MV-4-11 (cell line): ENCODE results near the gene BSND.
"Not testable (repeated sequence)": the region's sequence is repeated elsewhere in the genome, so short reads cannot be mapped to it uniquely, and the experiment has no call there.

Experiments
- DNase-seq: peaks from one replicate; lab custom pipeline; 2025; lab: John Stamatoyannopoulos, UW

The BSND gene

DNA sequence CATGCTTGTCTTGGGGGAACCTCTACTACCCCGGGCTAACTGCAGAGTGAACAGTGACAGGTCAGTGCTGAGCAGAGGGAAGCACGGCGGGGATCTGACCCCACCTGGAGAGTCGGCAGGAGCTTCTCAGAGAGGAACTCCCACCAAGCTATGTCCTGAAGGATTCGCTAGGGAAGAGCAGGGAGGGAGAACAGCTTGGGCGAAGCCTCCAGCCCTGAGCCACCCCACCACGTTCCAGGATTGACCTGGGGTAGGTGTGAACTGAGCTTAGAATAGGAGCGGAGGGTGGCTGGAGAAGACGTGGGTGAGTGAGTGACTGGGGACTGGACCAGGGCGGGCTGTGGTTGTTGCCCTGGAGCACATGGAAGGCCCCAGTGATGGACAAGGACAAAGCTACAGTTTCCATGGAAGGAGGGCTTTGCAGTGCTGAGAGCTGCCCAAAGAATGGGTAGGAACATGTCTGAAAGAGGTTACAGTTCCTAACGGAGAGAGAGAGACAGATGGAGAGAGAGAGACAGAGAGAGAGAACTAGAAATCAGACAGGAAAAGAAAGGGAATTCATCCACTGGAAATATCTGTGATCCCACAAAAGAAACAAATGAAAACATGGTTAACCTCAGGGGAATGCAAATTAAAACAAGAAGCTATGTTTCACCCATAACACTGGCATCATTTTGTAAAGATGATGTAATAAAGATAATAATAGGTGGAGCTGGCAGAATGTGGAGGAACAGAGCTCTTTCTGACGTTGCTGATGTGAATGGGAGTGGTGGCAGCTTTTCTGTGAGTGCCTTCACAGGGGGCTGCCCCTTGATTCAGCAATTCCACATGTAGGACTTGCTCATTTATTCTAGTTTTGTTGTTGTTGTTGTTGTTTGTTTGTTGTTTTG, 17.2 kb downstream of the BSND start:
- no peak for DNase-seq

DNA sequence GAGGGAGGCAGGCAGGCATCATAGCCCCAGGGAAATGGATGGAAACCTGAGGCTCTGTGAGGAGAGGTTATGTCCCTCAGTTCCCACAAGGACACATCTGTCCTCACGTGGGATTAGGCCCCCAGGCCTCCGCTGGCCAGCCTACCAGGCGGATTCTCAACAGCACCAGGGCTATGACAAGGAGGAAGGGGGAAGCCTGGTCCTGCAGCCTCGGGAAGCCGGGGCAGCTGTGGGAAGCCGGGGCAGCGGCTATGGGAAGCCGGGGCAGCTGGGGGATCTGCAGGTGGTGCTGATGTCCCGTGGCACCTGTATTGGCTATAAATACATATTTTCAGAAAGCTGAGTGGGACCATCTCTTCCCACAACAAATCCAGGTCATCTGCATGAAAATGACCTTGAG, 19.7 kb downstream of the BSND start:
- no peak for DNase-seq

DNA sequence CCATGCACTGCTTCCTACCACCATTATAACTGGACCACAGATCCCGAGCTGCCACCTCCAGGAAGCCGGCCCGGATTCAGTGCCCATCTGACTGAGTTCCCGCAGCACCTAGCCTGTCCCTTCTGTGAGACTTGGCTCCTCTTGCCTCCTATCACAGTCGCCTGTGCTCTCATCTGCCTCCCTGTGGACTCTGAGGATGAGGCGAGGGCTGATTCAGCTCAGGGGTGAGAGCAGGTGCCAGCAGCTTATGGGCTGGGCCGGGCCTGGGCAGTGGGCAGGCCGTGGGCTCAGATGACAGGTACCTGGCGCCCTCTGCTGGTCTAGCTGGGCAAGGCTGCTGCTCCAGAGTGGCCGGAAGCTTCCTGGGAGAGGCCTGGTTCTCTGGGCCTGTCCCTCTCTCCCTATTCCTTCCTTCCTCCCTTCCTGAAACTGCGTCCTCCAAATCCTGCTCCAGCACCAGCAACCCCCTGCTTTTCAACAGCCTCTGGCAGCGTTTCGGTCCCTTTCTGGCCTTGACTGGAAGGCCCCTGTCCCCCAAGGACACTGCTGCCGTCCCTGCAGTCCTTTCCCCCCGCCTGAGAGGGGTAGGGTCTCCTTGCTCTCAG, 23.3 kb downstream of the BSND start:
- DNase-seq, result peak; percentile 74

DNA sequence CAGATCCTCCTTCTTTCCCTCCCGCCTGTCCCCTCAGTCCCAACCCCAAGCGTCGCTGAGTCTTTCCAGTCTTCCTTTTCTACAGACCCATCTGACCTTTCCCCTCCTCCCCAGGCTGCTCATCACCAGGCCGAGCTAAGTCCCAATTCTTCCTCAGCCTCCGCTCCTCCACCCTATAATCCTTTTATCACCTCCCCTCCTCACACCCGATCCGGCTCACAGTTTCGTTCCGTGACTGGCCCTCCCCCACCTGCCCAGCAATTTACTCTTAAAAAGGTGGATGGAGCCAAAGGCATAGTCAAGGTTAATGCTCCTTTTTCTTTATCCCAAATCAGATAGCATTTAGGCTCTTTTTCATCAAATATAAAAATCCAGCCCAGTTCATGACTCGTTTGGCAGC, 25.4 kb downstream of the BSND start:
- DNase-seq, result not testable (repeated sequence)

DNA sequence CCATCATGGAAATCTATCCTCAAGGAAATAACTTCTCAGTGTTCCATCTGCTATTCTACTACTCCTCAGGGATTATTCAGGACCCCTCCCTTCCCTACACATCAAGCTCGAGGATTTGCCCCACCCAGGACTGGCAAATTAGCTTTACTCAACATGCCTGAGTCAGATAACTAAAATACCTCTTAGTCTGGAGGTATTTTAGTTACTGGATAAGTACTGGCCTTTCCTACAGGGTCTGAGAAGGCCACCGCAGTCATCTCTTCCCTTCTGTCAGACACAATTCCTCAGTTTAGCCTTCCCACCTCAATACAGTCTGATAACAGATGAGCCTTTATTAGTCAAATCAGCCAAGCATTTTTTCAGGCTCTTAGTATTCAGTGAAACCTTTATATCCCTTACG, 27.9 kb downstream of the BSND start:
- not testable (repeated sequence) for DNase-seq

DNA sequence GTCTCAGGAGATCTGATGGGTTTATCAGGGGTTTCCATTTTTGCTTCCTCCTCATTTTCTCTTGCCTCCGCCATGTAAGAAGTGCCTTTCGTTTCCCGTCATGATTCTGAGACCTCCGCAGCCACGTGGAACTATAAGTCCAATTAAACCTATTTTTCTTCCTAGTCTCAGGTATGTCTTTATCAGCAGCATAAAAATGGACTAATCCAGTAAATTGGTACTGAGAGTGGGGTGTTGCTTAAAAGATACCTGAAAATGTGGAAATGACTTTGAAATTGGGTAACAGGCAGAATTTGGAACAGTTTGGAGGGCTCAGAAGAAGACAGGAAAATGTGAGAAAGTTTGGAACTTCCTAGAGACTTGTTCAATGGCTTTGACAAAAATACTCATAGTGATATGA, 32.4 kb downstream of the BSND start:
- not testable (repeated sequence) for DNase-seq

DNA sequence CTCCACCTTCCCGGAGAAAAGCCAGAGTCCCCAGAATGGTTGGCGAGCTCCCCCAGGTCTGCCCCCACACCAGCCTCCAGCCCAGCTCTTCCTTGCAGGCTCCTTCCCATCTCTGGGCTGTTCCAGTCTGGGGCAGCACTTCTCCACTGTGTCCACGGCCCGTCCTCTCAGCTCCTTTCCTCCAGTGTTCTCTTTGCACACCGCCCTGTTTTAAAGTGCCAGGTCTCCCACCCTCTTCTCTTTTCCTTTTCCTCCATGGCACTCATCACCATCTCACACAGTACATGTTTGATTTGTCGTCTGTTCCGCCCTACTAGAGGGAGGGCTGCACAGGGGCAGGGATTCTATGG, 34.5 kb downstream of the BSND start:
- DNase-seq, result no peak

DNA sequence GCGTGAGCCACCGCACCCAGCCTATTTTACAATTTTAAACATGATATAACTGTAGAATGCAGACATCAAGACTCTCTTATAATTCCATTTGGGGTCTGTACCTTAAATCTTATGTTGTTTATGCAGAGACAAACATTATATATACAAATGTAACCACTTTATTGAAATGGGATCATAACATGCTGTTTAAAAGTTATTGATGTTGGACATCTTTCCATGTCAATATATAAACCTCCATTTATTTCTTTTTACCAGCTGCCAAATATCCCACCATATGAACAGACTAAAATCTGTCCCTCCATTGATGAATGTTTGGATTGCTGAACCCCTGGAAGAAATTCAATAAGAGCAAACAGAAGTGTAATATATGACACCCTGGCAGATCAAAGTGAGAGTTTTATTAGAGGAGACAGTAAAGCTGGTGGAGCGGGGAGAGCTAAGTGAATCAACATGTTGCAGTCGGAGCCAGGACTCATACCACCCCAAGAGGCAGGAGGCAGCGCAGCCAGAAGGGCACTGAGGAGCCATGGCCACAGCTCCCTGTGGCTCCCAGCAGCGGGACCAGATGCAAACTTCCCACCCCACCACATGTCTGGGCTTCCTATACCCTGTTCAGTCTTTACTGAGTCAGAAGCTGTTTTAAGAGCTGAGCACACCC, 35.9 kb downstream of the BSND start:
- DNase-seq, result no peak

DNA sequence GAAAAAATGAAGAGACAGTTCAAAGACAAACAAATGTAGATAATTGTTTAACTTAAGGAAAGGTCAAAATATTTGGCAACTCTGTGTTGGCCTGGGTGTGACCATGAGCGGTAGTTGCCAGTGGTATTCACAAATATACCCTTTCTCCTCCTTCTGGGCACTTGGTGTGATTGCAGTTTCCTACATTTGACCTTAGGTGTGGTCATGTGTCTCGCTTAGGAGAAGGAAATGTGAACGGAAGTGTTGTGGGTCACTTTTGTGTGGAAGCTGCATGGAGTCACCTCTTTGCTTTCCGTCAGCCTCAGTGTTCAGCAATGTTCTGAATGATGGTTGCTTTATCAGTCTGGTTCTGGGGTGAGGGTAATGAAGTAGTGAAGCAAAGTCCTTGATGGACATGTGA, 37.2 kb downstream of the BSND start:
- DNase-seq, result peak; percentile 55

DNA sequence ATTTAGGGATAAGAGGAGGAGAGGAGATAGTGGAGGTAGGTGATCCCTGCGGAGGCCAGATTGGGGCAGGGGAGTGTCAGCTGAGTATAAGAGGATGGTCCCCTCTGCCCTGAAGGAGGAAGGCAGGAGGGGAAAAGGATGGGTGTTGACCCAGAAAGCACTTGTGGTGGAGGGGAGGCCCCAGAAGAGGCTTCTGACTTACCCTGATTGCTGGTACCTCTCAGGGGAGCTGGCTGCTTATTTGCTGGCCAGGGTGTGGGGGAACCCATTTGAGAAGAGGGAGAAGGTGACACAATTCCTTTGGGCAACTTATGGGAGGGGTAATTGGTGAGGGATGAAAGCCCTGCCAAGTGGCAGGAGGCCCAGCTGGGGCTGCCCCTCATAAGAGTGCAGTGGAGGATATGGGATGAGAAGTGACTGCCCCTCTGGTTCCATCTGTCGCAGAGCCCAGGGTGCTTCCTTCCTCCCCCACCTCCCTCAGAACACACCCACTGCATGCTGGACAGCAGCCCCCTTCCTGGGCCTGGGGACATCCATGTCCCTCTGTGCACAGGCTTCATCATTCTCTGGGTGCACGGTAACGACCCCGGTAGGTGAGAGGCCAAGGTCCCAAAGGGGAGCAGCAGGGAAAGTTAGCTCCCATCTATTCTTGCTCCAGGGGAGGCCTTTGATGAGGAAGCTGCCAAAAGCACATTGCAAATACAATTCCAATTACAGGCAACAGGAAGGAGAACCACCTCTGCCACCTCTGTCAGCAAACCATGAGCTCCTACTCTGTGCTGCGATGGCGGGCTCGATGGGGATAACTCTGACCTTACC, 39.2 kb downstream of the BSND start:
- no peak for DNase-seq

DNA sequence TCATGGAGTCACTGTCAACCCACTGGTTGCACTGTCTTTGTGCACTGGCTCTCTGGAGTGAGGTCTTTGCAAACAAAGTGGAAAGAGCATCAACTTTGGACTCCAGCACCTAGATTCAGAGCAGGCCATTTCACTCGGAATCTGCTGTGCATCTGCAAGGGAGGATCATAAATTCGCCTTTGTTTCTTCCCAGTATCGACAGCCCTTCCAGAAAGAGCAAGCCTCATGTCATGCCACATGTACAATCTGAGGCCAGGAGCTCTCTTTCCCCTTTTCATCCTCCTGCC, 39.8 kb downstream of the BSND start:
- no peak for DNase-seq

DNA sequence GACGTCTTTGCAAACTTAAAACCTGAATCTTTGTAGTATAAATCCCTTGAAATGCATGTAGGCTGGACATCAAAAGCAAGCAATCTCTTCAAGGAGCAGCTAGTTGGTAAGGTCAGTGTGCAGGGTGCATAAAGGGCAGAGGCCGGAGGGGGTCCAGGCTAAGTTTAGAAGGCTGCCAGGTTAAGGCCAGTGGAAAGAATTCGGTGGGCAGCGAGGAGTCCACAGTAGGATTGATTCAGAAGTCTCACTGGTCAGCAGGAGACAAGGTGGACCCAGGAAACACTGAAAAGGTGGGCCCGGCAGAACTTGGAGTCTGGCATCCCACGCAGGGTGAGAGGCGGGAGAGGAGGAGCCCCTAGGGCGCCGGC, 40.2 kb downstream of the BSND start:
- DNase-seq, result no peak

DNA sequence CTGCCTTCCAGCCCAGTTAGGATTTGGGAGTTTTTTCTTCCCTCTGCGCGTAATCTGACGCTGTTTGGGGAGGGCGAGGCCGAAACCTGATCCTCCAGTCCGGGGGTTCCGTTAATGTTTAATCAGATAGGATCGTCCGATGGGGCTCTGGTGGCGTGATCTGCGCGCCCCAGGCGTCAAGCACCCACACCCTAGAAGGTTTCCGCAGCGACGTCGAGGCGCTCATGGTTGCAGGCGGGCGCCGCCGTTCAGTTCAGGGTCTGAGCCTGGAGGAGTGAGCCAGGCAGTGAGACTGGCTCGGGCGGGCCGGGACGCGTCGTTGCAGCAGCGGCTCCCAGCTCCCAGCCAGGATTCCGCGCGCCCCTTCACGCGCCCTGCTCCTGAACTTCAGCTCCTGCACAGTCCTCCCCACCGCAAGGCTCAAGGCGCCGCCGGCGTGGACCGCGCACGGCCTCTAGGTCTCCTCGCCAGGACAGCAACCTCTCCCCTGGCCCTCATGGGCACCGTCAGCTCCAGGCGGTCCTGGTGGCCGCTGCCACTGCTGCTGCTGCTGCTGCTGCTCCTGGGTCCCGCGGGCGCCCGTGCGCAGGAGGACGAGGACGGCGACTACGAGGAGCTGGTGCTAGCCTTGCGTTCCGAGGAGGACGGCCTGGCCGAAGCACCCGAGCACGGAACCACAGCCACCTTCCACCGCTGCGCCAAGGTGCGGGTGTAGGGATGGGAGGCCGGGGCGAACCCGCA, 40.8 kb downstream of the BSND start, which contains the start of gene PCSK9:
TSS of gene PCSK9 (plus strand) at position 207 of the 741 bp plus-strand sequence. CDS start at position 497, 290 bp downstream.
- no peak for DNase-seq

DNA sequence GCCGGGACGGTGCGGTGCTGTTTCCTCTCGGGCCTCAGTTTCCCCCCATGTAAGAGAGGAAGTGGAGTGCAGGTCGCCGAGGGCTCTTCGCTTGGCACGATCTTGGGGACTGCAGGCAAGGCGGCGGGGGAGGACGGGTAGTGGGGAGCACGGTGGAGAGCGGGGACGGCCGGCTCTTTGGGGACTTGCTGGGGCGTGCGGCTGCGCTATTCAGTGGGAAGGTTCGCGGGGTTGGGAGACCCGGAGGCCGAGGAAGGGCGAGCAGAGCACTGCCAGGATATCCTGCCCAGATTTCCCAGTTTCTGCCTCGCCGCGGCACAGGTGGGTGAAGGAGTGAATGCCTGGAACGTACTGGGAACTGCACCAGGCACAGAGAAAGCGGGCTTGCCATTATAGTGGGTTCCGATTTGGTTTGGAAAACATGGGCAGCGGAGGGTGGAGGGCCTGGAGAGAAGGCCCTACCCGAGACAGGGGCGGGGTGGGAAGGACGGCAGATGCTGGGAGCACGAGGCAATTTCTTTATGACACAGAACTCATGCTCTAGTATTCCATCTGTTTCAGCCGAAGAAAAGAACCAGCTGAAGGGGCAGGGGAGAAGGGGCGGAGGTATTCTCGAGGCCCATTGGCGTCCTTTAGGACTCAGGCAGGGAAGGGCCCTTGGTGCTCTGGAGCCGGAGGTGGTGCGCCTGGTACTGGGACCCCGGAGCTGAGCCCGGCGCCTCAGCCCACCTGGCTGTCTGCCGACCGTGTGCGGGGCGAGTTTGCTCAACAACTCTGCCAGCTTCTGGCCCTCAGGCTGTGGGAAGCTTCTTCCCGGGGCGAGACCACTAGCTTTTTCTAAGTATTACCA, 41.6 kb downstream of the BSND start:
- no peak for DNase-seq

DNA sequence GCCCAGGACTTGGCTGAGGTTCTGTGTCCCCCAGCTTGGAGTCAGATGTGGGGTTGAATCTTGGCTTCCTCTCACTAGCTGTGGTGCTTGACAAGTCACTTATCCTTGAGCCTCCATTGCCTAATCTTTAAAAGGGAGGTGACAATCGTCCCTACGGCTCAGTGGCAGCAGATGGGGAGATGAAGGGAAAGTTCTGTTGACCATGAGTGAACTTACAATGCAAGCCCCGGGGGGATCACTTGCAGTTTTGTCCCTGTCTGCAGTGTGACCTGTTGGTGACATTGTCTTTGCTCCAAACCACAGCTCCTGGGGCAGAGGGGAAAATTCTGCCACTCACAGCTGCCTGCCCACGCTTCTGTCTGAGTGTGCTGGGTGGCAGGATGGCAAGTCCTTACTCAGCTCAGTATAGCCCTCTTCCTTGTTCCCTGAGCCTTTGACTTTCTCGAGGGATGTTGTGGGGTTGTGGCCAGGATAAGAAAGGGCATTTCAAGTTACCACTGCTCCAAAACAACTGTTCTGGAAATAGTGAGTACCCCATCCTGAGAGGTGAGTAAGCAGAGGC, 42.3 kb downstream of the BSND start:
- DNase-seq, result no peak

DNA sequence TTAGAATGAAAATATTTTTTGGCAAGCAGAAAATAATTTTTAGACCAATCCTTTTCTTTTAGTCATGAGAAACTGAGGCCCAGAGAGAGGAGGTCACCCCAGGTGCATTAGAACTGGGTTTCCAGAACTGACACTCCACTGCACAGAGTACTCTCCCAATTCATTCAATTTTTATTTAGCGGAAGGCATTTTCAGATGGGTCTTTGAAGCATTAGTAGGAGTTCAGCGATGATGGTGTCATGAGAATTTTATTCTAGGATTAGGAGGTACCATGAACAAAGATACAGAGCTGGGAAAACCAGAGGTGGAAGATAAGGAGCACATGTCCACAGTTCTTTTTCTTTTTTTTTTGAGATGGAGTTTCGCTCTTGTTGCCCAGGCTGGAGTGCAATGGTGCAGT, 42.9 kb downstream of the BSND start:
- no peak for DNase-seq

DNA sequence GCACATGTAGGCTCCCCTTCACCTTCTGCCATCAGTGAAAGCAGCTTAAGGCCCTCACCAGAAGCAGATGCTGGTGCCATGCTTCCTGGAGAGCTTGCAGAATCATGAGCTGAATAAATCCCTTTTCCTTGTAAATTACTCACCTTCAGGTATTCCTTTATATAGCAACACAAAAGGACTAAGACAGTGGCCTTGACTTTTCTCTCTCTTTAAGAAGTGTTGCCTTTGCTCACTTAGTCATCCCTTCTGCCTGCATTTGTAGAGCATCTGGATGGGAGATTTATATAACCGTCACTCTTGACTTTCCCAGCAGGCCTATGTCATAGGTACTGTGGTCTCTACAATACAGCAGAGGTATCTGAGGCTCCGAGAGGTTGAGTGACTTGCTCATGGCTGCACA, 44.3 kb downstream of the BSND start:
- DNase-seq, result no peak

DNA sequence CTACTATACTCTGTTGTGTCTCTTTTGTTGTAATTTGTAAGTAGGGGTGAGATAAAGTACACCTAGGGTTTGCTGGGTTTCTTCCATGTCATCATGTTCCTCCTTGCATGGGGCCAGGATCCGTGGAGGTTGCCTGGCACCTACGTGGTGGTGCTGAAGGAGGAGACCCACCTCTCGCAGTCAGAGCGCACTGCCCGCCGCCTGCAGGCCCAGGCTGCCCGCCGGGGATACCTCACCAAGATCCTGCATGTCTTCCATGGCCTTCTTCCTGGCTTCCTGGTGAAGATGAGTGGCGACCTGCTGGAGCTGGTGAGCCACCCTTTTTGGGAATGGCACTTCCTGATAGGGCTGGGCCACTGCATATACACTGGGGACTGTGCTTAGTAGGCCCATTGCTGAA, 45.0 kb downstream of the BSND start:
- no peak for DNase-seq

DNA sequence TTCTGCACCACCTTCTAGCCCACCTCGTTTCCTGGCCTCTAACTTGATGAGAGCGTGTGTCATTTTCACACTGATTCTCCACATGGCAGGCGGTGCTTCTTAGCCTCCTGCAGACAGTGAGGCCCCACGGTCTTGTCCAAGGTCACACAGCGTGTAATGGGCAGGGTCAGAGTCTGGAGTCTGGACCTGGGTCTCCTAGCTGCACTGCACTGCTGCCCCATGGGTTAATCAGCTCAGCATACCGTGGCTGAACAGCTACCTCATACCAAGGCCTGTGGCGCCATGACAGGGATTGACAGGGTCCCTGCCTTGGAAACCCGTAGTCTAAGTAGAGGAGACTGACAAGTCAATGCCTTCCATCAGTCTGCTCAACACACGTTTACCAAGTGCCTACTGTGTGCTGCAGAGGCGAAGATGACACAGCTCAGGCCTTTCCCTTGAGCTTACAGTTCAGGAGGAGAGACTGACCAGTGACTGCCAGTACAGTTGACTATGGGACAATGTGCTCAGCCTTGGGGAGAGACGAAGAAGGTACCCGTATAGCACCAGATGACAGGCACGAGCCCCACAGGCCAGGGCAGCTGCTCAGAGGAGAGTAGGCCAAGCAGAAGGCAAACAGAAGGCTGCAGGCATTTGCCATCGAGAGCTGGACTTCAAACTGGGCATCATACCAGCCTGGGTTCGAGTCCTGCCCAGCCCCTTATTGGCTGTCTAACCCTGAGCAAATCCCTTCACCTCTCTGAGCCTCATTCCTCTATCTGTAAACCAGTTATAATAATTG, 46.1 kb downstream of the BSND start:
- no peak for DNase-seq

DNA sequence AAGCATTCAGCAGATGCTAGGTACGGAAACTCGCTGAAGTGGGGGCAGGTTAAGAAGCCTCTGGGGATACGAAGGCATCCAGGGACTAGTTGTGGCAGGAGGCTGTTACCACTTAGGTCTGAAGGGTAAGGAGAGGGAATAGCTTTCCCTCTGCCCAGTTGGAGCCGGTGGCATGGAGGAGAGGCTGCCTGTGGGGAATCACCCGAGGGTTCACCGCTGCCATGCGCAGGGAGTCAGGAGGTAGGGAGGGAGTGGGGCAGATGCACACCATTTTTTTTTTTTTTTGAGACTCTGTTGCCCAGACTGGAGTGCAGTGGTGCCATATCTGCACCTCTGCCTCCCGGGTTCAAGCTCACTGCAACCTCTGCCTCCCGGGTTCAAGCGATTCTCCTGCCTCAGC, 46.7 kb downstream of the BSND start:
- no peak for DNase-seq
